ENCODE results near the gene ESYT2.

- no peak for TF ChIP-seq CTCF (IDR thresholded peaks at IDR 0.05; ENCODE audit: poor library complexity)
- no peak for TF ChIP-seq EZH2 (IDR thresholded peaks at IDR 0.05; ENCODE audit: borderline replicate concordance)
- TF ChIP-seq EZH2phosphoT487 (IDR thresholded peaks at IDR 0.05; ENCODE audit: low read depth, severe bottlenecking, unreplicated experiment) = no peak
These were observed 17.0 kb upstream of the ESYT2 start for GRCh38 chr7:158846304-158846703.

All from hepatocyte (in vitro differentiated cells).